HL-60/S4 (cell line): ENCODE measurements around the gene C10orf120.

Experiments
- in situ Hi-C: fragments of 300-500 bp; cut with MboI; formaldehyde crosslinking; loops from 2 replicates; pipeline ENCODE4 v1.14.3; 2022; ENCODE audit warnings: low sequenced_read_pairs

C10orf120 gene

DNA sequence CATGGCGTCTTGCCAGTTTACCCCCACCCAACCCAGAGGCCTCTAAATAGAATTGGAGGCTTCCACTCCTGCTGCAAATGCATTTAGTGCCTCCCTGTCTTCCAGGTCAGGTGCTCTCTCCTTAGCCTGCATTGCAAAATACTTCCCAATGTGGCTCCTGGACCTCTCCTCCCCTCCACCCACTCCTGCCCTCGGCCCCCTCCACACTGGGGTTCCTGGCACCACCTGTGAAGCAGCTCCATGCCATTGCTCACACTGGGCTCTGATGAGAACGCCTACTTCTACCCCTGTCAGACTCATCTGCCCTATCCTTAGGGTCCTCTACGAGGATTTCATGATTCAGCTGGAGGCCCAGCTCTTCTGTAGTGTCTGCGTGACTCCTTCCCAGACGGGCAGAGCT lies 37.4 kb downstream of the C10orf120 start:
- in situ Hi-C loops, result no loop called here

DNA sequence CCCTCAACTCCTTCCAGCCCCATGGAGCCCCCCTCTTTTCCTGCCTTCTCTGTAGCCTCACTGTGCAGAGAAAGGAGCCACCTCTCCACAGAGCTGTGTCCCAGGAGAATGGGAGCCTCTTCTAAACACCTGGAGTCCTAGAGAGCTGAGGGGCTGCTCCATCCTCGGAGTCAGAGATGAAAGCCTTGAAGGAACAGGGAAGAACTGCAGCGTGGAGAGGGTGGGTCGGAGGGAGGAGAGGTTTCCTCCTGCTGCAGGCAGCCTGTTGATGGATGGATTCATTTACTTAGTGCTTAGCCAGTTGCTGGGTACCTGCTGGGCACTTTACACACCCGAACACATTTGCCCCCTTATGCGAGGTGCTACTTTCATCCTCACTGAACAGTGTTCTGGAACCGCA lies 39.0 kb downstream of the C10orf120 start:
- in situ Hi-C loops, result no loop called here

DNA sequence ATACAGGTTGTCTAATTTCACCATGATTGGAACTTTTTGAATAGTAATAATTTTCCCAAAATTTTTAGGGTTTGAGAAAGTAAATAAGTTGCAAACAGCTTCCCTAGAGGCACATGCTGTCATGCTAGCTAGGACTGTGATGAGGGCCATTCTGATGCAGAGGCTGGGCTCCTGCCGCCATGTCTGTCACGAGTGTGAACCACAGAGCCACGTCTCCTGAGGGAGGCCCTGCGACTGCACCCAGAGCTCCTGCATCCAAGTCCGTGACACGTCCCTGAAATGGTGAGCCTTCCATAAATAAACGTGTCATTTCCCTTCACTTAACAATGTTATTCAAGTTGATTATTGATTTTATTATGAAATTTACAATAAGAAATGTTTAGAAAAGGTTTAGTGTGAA lies 40.0 kb downstream of the C10orf120 start:
- in situ Hi-C loops, result no loop called here

DNA sequence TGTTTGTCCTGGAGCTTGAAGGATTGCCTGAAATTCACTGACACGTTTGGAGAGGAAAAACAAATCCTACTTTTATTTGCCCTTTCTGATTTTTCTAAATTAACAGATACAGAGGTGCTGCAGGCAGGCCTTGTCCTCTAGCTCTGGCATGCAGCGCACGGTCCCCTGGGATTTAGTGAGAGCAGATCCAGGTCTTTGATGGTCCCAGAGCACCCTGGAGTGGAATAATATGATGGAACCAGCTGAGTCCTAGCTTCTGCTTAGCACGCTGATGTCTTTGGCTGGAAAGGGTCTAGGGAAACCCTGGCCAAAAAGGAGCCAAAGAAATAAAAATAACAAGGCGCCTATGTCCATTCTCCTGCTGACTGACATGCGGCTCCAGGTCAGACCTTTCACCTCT lies 40.5 kb downstream of the C10orf120 start:
- in situ Hi-C loops, result no loop called here

DNA sequence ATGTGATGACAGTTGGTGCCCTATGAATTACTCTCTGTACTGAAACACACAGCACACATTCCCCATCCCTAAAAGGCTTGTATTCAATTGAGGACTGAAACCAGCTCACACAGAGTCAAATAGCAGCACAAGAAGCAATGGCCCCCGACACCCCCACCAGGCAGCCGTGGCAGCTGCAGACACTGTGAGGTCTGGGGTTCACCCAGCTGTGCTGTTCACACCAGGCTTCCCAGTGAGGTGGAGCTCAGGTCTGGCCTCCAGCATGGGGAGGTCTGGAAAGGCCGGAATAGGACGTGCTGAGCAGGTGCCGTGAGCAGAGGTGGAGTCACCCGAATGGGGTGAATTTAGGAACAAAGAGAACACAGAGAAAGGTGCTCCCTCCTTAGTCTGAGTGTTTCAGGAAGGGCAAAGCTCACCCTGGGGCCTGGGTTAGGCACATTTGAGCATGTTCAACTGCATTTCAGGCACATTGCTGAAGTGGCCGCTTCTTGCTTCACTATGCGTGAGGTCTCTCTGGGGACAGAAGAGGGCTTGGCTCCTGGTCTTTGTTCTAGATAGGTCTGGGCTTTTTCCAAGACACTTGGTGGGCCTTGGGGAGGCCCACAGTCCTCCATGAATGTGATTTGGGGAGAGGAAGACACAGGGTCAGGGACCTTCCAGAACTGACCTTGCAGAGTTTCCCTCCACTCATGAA lies 41.1 kb downstream of the C10orf120 start:
- in situ Hi-C loops, result no loop called here

DNA sequence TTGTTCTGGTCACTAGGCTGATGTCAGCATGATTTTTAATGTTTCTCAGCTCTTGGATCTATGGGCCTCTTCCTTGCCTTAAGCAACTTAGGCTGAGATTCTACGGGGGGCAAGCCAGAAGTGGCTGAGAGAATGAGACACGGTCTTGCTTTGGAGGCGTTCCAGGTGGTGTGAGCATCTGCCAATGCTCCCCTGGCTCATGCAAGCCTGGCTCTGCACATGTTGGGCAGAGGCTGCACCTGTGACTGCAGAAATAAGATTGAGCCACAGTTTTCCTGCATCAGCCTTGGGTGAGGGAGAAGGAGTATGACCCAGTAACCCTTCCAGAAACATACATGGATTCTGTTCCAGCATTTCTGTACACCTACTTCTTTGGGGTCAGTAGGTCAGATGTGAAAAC lies 41.9 kb downstream of the C10orf120 start:
- in situ Hi-C loops, result no loop called here

DNA sequence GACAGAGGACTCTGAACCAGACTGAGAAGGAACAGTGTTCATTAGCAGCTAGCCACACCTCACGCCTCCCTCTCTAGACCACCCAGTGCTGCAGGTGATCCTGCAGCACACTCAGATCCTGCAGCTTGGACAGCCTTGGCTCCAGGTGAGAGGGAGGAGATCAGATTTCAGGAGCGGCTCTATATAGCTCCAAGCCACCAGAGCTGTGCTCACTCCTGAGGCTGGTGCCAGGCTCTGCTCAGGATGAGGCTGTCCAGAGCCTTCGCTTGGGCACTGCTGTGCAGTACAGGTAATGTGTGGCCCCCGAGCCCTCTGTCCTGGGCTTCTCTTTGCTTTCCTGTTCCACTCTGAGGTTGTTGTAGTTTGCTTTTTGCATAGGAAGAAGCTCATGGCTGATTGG lies 42.4 kb downstream of the C10orf120 start:
- in situ Hi-C loops, result no loop called here

DNA sequence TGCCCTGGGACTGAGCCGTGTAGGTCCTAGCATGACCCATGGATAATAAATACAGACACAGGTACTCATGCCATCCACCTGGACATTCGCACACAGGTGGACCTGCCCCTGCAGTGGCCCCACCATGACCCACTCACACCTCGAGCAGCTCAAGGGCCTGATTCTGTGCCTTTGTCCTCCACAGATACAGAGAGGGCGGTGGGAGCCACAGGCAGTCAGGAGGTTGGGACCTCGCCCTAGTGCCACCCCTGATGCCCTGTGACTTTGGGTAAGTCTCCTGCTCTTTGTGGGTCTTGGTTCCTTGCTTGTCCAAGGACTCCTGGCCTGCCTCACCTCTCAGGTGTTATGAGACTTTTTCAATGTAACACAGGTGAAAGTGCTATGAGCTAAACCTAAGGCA lies 42.9 kb downstream of the C10orf120 start:
- in situ Hi-C loops, result no loop called here

DNA sequence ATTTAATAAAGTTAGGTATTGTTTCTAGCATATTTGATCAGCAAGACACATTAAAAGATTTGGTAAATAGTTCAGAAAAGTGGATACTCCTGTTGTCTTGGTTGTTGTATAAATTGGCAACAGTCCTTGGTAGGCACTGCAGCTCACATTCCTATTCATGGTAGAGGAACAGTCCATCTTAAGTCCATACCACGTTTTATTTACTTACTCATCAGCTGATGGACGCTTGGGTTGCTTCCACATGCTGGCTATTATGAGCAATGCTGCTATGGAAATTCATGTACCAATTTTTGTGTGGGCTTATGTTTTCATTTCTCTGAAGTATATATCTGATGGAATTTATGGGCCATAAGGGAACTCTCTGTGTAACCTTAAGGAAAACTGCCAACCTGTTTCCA lies 43.3 kb downstream of the C10orf120 start:
- in situ Hi-C loops, result no loop called here

DNA sequence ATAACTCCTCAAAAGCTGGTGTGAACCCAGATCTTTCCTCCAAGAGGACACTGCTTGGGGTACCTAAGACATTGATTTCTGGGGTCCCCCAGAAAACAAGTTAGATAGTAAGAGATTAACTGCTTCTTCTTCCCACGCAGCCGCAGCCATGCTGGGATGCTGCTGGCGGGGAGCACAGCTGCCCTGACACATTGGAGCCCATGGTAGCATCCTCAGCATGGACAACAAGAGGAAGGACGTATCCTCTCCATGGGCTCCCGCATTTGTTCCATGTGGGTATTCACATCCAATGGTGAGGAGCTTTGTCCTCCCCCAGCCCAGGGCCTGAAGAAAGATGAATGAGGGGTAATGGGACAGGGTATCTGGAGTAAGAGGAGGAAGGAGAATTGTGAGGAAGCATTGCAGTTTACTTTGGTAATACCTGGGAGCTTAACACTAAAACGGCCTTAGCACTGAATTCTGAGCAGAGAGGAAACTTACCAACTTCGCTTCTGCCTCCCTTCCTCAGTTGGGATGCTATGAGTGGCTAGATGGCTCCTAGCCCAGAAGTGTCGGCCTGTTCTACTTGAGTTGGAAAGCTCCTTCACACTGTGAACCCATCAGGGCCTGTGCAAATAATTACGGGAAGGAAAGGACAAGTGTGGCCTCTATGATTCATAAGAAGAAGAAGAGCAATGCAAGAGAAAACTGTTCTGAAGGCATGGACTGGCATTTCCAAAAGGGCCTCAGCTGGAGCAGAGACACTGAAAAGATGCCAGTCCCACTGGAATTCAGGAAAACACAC lies 43.9 kb downstream of the C10orf120 start:
- in situ Hi-C loops, result no loop called here

DNA sequence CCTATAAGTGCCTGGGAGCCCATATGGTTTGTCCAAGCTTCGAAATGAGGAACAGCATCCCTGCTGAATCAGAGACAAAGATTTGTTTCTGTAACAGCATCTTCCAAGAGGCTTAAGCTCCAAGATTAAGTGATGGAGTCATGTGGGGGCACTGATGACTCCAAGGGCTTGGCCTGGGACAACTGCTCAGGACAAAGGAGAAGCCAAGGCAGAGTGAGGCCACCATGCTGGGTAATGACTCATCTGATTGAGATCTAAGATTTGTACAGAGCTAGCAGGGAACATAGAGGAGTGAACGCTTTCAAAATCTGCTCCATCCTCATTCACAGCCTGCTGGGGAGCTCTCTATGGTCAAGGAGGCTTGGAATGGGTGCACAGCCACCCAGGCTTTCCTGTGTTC lies 49.3 kb downstream of the C10orf120 start:
- in situ Hi-C loops, result no loop called here

DNA sequence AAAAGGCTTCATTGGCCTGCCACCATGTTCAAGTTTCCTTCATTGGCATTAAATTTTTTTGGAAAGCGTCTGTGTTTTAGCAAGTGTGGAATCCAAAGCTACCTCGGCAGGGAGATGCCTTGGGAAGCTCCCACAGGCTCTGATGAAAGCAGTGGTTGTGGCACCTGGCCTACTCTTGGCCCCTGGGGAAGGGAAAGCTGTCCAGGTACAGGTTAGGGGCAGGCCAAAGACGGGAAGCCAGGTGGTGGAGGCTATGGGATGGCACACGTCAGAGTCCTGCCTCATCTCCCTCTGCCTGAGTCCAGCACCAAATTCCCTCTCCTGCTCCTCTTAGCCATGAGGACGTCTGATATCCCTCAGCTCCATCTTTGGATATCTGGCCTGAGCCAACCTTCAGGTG lies 49.7 kb downstream of the C10orf120 start:
- in situ Hi-C loops, result no loop called here

DNA sequence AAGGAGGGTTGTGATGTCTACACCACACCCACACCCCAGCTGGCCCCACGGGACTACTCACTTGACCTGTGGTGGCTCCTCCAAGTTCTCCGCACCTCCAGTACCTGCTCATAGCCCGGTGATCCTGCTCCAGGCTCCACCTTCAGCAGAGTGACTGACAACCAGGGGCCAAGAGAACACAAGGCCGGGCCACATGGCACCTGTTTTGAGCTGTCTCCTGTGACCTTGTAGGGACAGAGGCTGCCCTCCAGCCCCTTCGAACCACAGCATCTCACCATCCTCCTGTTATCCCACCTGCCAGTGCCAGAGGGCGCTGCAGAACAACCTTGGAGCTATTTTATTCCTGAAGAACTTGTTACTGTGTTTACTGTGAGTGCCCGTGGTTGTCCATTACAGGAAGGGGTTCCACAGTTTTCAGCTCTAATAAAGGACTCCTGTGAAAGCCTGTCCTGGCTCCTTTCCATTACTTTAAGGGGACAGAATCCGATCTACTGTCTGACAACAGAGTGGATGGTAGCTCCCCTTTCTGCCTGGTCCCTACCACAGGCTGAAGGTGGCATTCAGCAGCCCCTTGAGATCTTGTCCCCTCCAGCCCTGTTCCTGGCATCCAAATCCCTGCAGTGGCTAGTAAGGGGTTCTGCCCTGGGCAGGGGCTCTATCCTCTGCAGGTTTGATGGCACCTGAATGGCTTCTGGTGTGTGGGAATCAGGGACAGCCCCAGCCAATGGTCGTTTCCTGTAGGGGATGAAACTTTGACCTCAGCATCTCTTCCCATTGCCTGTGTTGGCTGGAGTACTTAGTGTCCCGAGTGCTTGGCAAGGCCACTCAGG lies 50.8 kb downstream of the C10orf120 start:
- in situ Hi-C loops, result no loop called here
